GM08714 (cell line): ENCODE data around the gene FHIT.

Experiments
- H3K4me3 ChIP-seq: fragments of 200-500 bp; sonication (Bioruptor generic); 2 replicates; pipeline ENCODE4 v1.5.1; 2014; ENCODE audit warnings: mild to moderate bottlenecking, low read length, inconsistent platforms
- ZNF274 ChIP-seq: IDR thresholded peaks from 2 replicates; pipeline ENCODE4 v1.6.1; 2012; ENCODE audit warnings: mild to moderate bottlenecking, low read depth, low read length

Gene FHIT

GRCh38 chr3:60445446-60445845 lies 805.8 kb downstream of the FHIT start:
- H3K4me3 ChIP-seq: no peak overlapping the region
- no peak for TF ChIP-seq ZNF274

GRCh38 chr3:60444898-60445437 lies 806.3 kb downstream of the FHIT start:
- no peak overlapping the region for H3K4me3 ChIP-seq
- TF ChIP-seq ZNF274: no peak

GRCh38 chr3:60440869-60441268 lies 810.4 kb downstream of the FHIT start:
- TF ChIP-seq ZNF274: no peak
- no peak overlapping the region for H3K4me3 ChIP-seq

GRCh38 chr3:60435941-60436650 lies 815.2 kb downstream of the FHIT start:
- no peak for TF ChIP-seq ZNF274
- H3K4me3 ChIP-seq: no peak overlapping the region

- no peak for TF ChIP-seq ZNF274
- H3K4me3 ChIP-seq: no peak overlapping the region
Observed at GRCh38 chr3:60434950-60435349, 816.3 kb downstream of the FHIT start.

GRCh38 chr3:60434323-60434722 lies 816.9 kb downstream of the FHIT start:
- no peak for TF ChIP-seq ZNF274
- no peak overlapping the region for H3K4me3 ChIP-seq

GRCh38 chr3:60431599-60431958 lies 819.7 kb downstream of the FHIT start:
- TF ChIP-seq ZNF274: no peak
- H3K4me3 ChIP-seq: no peak overlapping the region

GRCh38 chr3:60430205-60430604 lies 821.0 kb downstream of the FHIT start:
- no peak for TF ChIP-seq ZNF274

GRCh38 chr3:60427109-60427508 lies 824.1 kb downstream of the FHIT start:
- H3K4me3 ChIP-seq: no peak overlapping the region
- no peak for TF ChIP-seq ZNF274

More at GRCh38 chr3:60430205-60430604, 821.0 kb downstream of the FHIT start:
- H3K4me3 ChIP-seq: no peak overlapping the region

GRCh38 chr3:60424942-60425341 lies 826.3 kb downstream of the FHIT start:
- TF ChIP-seq ZNF274: no peak
- H3K4me3 ChIP-seq: no peak overlapping the region

- H3K4me3 ChIP-seq: no peak overlapping the region
- no peak for TF ChIP-seq ZNF274
Observed at GRCh38 chr3:60424034-60424433, 827.2 kb downstream of the FHIT start.

- no peak for TF ChIP-seq ZNF274
Observed at GRCh38 chr3:60423556-60423955, 827.7 kb downstream of the FHIT start.

GRCh38 chr3:60421749-60422446 lies 829.4 kb downstream of the FHIT start:
- no peak for TF ChIP-seq ZNF274
- no peak overlapping the region for H3K4me3 ChIP-seq

More at GRCh38 chr3:60423556-60423955, 827.7 kb downstream of the FHIT start:
- no peak overlapping the region for H3K4me3 ChIP-seq

- H3K4me3 ChIP-seq: no peak overlapping the region
- no peak for TF ChIP-seq ZNF274
Observed at GRCh38 chr3:60417576-60417975, 833.7 kb downstream of the FHIT start.

- TF ChIP-seq ZNF274: no peak
Observed at GRCh38 chr3:60414011-60414410, 837.2 kb downstream of the FHIT start.

More at GRCh38 chr3:60414011-60414410, 837.2 kb downstream of the FHIT start:
- H3K4me3 ChIP-seq: no peak overlapping the region
